MV-4-11 (cell line): ENCODE measurements around the gene MFAP2.
"Not testable (repeated sequence)": the region's sequence is repeated elsewhere in the genome, so short reads cannot be mapped to it uniquely, and the experiment has no call there.

Experiments used
- DNase-seq: peaks from one replicate; lab custom pipeline; 2025; lab: John Stamatoyannopoulos, UW

MFAP2 gene

DNA sequence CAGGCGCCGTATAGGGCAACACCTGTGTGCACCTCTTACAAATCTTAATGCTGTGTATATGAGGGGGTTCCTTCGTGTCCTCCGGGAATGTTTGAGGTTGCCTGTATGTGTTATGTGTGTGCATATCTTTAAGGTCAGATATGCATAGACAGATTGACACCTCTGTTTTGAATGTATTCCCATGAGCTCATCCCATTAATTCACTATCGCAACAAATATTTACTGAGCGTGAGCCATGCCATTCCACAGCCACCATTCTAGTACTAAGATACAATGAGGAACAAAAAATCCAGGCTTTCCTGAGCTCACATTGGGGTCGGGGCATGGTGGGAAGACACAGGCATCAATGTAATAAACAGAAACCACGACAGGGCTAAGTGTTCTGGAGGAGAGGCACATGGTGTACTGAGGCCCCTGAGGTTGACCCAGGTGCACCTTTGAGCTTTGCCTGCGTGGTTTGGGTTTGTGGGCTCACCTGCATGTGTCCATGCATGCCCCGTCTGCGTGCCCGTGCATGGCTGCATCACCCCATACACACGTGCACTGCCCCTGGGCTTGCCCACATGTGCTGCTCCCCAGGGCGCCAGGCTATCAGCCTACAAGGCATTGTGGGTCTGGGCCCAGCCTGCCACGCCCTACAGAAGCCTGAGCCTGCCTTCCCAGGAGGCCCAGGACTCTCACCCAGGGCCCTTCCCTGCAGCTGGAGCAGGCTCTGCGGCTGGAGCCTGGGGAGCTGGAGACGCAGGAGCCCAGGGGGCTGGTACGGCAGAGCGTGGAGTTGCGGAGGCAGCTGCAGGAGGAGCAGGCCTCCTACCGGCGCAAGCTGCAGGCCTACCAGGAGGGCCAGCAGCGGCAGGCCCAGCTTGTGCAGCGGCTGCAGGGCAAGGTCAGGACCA, 51.0 kb downstream of the MFAP2 start:
- not testable (repeated sequence) for DNase-seq

DNA sequence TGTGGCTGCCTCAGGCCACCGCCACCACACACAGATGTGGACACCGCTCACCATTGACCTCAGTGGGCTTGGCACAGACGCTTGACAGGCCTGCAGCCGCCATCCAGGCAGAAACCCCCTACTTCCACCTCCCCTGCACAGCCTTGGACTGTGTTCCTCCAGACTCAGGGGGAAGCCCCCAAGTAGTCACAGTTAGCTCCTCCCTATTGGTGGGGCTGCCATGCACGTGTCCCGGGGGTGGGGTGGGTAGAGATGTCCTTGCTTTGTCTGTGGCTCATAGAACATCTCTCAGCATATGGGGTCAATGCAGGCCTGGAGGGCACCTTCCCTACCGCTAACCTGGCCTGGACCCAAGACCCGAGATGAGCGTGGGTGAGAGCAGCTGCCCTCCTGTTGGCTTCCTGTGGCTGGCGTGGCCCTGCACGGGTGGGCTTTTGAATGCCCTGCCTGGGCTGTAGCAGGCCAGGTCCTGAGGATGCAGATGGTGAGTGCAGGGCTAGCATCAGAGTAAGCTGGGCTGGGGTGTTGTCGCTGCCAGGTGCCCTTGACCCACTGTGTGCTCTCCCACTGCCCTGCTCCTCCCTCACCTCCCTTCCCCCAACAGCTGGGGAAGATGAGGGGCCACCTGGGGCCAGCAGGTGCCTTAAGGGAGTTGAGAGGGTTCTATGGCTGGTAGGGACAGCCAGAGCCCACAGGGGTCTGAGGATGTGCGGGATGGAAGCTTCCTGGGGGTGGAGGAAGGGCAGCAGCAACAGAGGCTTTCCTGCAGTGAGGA, 52.5 kb downstream of the MFAP2 start:
- no peak for DNase-seq

- no peak for DNase-seq
Measured at GRCh38 chr1:16927256-16927655, 53.2 kb downstream of the MFAP2 start.

DNA sequence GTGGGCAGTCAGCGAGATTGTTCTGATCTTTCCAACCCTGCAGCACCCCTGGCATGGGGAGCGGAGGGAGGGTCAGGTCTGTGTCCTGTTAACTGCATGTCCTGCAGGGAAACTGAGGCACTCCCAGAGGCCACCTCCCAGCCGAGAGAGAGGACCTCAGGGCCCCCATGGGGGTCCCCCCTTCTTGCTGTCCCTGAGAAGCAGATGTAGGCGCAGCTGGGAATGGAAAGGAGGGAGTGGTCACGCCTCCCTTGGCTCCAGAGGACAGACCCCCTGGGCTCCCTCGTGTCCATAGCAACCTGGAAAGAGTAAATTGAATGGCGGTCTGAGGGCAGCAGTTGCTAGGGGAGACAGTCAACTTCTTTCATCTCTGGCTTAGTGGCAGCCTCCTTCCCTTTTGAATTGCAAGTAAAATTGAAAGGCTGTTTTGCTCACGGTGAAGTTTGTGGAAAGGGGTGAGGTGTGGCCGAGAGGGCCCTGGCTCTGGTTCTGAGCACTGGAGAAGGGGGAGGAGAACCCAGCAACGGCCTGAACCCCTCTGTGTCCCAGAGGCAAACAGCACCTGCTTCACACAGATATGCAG, 53.8 kb downstream of the MFAP2 start:
- no peak for DNase-seq

DNA sequence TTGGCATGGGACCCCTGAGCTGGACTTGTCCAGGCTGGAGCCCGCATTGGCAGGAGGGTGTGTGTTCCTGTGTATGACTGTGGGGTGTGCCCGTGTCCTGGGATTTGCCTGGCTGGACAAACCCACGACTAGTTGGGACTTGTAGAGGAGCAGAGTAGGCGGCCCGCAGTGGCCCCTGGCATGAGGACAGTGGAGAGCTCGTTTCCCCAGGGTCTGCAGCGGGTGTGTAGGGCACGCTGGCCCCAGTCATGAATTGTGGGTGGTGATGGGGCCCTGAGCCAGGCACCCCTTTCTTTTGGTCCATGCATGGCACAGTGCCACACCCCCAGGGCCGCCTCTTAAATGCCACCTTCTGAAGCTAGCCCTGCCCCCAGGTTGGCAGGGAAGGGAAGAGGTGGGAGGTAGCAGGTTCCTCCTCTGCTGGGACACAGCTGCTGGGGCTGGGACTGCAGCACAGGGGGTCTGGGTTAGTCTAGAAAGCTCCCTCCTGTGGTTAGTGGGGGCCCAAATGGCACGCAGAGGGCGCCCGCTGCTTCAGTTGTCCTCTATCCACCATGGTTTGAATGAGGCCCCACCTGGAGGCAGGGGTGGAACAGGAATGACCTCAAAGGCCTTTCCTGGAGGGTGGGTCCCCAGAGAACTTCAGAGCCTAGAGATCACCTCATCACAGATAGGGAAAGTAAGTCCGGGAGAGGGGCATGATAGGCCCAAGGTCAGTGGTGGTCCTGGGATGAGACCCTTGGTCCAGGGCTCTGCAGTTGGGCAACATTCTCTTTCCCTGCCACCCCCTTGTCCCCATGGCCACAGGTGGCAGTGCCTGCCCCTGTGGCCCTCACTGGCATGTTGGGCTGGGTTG, 54.6 kb downstream of the MFAP2 start:
- no peak for DNase-seq

GRCh38 chr1:16924919-16925477, 55.4 kb downstream of the MFAP2 start:
- no peak for DNase-seq
